ENCODE results near the gene CACHD1.

CACHD1 gene

DNA sequence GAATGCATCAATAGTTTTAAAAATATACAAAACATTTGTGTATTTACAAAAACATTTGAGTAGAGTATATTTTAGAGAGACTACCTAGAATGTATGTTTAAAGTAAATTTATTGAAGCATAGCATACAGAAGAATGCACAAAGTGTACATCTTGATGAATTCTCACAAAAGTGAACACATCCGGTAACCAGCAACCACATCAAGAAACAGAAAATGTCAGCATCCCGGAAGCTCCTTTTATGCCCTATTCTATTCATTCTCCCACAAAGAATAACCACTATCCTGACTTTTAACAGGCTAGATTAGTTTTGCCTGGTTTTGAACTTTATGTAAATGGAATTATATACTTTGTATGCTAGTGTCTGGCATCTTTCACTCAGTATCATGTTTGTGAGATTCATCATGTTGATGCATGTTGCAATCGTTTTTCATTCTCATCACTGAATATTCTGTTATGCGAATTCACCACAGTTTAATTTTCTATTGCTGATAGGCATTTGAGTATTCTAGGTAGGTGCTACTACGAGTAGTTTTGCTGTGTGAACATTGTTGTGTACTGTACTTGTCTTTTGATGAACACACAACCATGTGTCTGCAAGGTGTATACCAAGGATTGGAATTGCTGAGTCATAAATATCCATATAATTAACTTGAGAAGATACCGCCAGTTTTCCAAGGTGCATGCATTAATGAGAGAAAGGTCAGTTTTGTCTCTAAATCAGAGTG, 75.4 kb downstream of the CACHD1 start:
- H3K4me3 ChIP-seq (ENCODE audit: control insufficient read depth, low read depth, low read length) = no peak overlapping the region
- no peak for DNase-seq (ENCODE audit: low read depth)
- TF ChIP-seq, protein P1, sequence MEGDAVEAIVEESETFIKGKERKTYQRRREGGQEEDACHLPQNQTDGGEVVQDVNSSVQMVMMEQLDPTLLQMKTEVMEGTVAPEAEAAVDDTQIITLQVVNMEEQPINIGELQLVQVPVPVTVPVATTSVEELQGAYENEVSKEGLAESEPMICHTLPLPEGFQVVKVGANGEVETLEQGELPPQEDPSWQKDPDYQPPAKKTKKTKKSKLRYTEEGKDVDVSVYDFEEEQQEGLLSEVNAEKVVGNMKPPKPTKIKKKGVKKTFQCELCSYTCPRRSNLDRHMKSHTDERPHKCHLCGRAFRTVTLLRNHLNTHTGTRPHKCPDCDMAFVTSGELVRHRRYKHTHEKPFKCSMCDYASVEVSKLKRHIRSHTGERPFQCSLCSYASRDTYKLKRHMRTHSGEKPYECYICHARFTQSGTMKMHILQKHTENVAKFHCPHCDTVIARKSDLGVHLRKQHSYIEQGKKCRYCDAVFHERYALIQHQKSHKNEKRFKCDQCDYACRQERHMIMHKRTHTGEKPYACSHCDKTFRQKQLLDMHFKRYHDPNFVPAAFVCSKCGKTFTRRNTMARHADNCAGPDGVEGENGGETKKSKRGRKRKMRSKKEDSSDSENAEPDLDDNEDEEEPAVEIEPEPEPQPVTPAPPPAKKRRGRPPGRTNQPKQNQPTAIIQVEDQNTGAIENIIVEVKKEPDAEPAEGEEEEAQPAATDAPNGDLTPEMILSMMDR (IDR thresholded peaks at IDR 0.05; ENCODE audit: control insufficient read depth, insufficient read depth, low read depth, low read length, missing control alignments) = no peak

- no peak for DNase-seq (ENCODE audit: low read depth)
These were observed 76.1 kb downstream of the CACHD1 start for GRCh38 chr1:64546013-64546412.

DNA sequence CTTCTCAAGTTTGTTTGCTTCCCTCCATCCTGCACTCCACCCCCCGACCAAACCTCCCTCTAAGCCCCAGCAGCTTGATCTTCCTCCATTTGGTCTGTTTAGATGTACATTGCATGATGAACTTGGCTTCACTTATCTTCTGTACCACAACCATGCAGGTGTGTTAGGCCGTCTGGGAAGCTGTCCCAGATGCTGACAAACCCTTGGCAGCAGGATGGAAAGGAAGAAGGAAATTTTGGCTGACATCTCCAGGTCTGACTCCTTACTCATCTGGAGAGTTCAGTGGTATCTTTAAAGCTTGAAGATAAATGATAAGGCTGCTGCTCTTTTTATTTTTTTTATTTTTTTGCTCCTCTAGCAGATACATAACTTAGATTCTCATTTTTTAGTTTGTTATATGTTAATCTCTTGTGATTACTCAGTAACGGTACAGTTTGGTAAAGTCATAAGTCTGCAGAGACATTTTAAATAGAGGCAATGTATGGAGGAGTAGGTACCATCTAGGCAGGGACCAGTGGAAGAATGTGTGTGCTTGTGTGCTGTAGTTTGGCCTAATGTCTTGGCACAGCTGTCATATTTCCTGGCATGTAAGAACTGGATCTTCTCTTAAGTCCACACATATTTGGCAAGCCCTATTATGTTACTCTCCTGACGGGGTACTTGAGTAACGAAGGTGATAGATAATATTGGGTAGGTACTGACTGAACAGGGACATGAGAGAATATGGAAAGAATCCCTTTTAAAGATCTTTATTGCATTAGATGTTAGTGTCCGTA, 79.7 kb downstream of the CACHD1 start:
- no peak for DNase-seq (ENCODE audit: low read depth)
- H3K4me3 ChIP-seq (ENCODE audit: control insufficient read depth, low read depth, low read length) = no peak overlapping the region
- TF ChIP-seq, protein P1 (IDR thresholded peaks at IDR 0.05; ENCODE audit: control insufficient read depth, insufficient read depth, low read depth, low read length, missing control alignments) = no peak

More at GRCh38 chr1:64546013-64546412, 76.1 kb downstream of the CACHD1 start:
- no peak overlapping the region for H3K4me3 ChIP-seq (ENCODE audit: control insufficient read depth, low read depth, low read length)
- TF ChIP-seq, protein P1 (IDR thresholded peaks at IDR 0.05; ENCODE audit: control insufficient read depth, insufficient read depth, low read depth, low read length, missing control alignments) = no peak

DNA sequence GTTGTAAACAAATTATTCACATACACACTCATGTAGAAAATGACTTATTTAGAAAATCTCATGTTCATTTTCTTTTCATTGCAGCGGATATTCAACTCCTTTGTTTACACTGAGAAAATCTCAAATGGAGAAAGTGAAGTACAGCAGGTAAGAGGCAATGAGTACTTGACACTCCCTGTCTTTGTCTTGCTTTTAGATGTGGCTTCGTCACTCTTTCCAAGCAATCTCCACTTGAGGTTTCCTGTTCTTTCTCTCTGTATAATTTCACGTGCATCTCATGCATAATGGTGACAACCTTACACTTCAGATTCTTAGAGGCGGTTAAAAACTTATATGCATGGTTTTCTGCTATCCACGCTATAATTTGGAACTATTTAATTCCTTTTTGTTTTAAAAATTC, 80.6 kb downstream of the CACHD1 start:
- H3K4me3 ChIP-seq (ENCODE audit: control insufficient read depth, low read depth, low read length) = no peak overlapping the region
- TF ChIP-seq, protein P1 (IDR thresholded peaks at IDR 0.05; ENCODE audit: control insufficient read depth, insufficient read depth, low read depth, low read length, missing control alignments) = no peak
- DNase-seq (ENCODE audit: low read depth) = no peak

DNA sequence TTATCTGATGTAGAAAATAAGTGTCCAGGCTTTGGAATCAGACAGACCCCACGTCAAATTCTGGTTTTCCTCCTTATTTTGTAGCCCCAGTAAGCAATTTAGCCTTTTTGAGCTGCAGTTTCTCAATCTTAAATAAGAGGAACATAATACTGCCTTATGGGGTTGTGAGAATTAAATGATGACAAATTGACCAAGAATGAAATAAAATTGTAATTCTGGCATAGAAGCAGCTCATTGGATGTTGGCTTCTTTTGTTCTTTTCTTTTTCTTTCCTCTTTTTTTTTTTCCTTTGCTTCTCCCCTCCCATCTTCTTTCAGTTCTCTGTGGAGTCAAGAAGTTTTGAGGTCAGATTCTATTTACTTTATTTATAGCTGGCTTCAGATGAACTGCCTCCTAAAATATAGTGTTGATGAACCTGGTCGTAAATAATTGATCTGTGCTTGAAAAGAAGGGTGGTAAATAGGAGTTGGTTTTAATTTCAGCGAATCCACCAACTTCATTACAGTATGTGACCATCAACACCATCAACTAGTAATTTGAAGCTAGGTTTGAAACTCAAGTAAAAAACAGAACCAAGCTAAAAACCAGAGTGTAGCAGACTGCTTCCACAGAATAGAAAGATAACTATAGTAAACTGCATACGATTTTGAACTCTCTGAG, 81.1 kb downstream of the CACHD1 start:
- DNase-seq (ENCODE audit: low read depth) = no peak

GRCh38 chr1:64553285-64553684, 83.4 kb downstream of the CACHD1 start:
- no peak for DNase-seq (ENCODE audit: low read depth)
- H3K4me3 ChIP-seq (ENCODE audit: control insufficient read depth, low read depth, low read length) = no peak overlapping the region
- TF ChIP-seq, protein P1 (IDR thresholded peaks at IDR 0.05; ENCODE audit: control insufficient read depth, insufficient read depth, low read depth, low read length, missing control alignments) = no peak

More for the DNA sequence above, 81.1 kb downstream of the CACHD1 start:
- H3K4me3 ChIP-seq (ENCODE audit: control insufficient read depth, low read depth, low read length) = no peak overlapping the region
- TF ChIP-seq, protein P1 (IDR thresholded peaks at IDR 0.05; ENCODE audit: control insufficient read depth, insufficient read depth, low read depth, low read length, missing control alignments) = no peak

All from AG09309 (cell line).